CD4-positive, alpha-beta T cell treated with Interleukin-10 for 1 hour (primary cell): ENCODE data around the gene GATA2.

ENCODE experiments used
- DNase-seq: peaks from one replicate; pipeline ENCODE4 v3.0.0-alpha.2; 2020

GATA2 gene

GRCh38 chr3:128431803-128432300, 61.1 kb downstream of the GATA2 start:
- no peak for DNase-seq

DNA sequence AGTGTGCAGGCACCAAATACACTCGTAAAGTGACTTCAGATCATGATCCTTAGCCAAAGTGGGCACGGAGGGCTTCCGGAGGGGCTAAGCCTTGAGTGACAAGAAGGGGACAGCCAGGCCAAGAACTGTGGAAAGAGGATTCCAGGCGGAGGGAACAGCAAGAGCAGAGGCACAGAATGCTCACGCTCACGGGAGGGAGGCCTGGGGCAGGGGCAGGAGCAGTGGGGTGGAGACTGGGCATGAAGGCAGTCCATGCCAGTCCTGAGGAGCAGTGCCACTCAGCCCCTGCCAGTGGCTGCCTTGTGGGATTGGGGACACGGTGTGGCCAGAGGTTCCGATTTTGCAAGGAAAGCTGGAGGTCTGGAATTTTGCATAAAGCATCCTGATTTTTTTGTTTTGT, 62.3 kb downstream of the GATA2 start:
- no peak for DNase-seq

DNA sequence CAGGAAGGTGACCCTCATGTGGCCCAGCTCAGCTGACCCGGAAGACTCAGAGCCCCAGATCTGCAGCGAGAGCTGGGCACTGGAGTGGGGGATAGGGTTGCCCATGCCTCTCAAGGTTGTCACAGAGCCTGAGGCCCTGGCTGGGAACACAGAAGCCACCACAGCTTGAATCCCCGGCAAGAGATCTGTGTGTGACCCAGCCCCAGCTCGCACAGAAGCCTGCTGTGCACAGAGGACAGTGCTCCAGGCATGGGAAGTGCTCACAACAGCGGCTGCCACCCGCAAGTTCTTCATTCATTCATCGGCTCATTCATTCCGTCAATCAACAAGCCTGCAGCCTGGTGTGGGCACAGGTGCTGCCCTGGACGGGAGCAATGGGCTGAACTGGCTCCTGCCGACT, 62.7 kb downstream of the GATA2 start:
- DNase-seq: no peak

GRCh38 chr3:128429751-128430150, 63.2 kb downstream of the GATA2 start:
- DNase-seq: no peak
